Brain pericyte (primary cell): ENCODE results near the gene EBLN2.

Source experiments
- DNase-seq: peaks from one replicate; pipeline ENCODE4 v3.0.0-alpha.2; 2012; ENCODE audit warnings: low read depth, low spot score

EBLN2 gene

GRCh38 chr3:73107215-73107614 is 45.8 kb downstream of the EBLN2 start:
- no peak for DNase-seq

DNA sequence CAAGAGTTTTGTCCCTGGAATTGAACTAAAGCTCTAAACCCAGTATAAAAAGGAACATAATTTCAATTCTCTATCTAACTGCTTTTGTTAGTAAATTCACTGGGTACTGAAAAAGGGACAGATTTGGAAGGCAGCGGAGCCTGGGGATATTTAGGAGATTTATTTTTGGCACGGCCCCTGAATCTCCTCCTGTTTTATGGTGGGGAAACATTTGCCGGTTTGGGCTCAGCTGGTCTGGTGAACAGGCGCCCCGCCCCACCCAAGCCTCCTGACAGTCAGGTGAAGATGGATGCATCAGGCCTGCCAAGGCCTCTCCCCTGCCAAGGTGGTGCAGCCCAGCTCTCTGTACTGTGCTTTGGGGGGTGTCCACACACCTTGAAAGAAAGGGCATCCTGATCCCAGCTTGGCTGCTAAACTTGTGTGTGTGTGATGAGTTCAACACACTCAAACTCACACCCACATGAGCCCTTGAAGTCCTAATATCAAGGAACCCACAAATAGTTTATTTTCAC is 46.3 kb downstream of the EBLN2 start:
- no peak for DNase-seq

- DNase-seq = no peak
These were observed 47.3 kb downstream of the EBLN2 start for GRCh38 chr3:73108750-73109149.

DNA sequence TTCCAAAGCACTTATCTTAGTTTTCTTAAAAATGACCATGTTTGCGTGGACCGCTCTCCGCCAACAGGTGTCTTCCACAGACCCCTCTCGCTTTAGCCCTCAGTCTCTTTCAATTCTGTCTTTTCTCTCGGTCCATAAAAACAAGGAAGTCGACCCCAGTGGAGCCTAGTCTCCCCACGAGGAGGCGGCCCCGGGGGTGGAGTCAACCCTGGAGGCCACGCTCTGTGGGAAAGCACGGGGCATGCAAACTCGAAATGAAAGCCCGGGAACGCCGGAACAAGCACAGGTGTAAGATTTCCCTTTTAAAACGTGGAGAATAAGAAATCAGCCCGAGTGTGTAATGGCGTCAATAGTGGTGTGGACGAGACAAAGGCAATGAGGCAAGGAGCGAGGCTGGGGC is 49.1 kb downstream of the EBLN2 start:
- no peak for DNase-seq
